Measurements from ENCODE around the gene CWF19L1.
"Not testable (repeated sequence)": the region's sequence is repeated elsewhere in the genome, so short reads cannot be mapped to it uniquely, and the experiment has no call there.

Gene CWF19L1

GRCh38 chr10:100267239-100268104, at the start of gene CWF19L1:
Gene CWF19L1, minus strand, starts transcription at chr10:100267638. Its CDS starts 45 bp downstream, at chr10:100267593.
- peak; percentile 45 for DNase-seq

GRCh38 chr10:100315615-100316014, 48.2 kb upstream of the CWF19L1 start:
- DNase-seq = no peak

DNA sequence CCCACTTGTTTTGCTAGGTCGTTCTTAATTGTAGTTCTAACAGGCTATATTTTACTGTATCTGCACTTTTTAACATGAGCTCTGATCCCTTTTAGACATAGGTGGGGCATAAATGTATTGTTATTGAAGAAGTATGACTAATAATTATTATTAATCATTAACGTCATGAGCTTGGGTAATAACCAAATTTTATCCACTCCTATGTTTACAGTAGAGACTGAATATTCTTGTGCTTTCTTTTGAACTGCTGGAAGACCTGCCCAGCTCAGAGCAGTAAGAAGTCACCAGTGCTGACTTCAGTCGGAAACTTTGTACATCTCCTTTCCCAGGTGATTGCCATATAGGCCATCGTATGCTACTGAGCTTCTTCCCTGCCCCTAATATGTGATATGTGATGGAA, 43.9 kb upstream of the CWF19L1 start:
- DNase-seq = no peak

DNA sequence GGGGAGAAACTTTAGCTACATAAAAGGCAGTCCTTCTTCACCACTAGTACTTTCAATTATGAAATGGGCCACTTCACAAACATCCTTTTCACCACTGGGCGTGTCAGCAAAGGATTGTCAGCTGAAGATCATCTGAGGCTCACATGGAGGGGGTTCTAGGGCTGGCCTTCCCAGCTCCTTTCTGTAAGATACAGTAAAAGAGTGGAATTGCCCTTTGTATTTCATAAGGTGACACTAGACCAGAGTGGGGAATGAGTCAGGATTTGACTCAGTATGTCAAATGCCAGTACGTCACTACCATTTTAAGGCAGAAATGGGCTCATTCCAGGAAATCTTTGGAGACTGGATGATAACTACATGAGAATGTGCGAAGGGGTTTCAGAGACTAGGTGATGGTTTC, 40.2 kb upstream of the CWF19L1 start:
- DNase-seq = no peak

DNA sequence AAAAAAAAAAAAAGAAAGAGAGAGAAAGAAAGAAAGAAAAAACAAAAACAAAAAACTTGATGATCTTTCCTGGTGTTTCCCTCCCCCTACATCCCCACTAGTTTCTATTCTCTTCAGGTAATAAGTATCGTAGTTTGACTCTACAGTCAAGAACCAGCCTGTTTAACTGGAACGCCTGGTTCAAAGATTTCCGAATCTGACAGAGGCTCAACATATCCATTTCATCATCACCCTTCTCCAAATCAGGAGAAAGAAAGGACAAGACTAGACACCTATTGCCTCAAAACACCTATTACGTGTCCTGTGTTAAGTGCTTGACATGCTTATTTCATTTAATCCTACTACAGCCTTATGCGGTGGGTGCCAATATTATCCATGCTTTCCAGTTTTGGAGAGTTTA, 39.4 kb upstream of the CWF19L1 start:
- no peak for DNase-seq

DNA sequence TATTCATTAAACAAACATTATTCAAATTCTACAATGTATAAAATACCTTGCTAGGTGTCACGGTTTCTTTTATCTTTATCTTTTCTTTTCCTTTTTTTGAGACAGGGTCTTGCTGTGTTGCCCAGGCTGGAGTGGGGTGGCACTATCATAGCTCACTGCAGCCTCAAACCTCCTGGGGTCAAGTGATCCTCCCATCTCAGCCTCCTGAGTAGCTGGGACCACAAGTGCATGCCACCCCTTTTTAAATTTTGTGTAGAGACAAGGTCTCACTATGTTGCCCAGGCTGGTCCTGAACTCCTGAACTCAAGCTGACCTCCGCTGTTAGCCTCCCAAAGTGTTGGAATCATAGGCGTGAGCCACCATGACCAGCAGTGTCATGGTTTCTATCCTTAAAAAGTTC, 37.0 kb upstream of the CWF19L1 start:
- DNase-seq = no peak

- DNase-seq = peak; percentile 12
These were observed 36.4 kb upstream of the CWF19L1 start for GRCh38 chr10:100303724-100304319.

GRCh38 chr10:100301123-100301522, 33.7 kb upstream of the CWF19L1 start:
- DNase-seq = not testable (repeated sequence)

DNA sequence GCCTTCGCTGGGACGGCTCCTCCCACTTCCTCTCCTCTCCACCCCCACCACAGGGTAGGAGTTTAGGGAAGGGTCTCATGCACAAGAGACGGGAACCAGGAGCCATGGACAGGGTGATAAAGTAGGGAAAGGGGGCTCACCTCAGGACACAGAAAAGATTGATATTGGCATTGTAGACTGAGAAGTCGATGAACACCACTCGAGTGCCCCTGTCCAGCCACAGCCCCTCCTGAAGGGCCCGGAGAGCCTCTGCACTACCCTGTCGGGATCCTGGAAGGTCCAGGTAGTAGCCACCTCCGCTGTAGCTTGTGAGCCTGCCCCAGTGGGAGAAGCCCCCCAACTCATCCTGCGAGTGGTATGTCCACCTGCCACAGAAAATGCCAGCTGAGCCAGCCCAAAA, 29.8 kb upstream of the CWF19L1 start:
- DNase-seq = no peak

DNA sequence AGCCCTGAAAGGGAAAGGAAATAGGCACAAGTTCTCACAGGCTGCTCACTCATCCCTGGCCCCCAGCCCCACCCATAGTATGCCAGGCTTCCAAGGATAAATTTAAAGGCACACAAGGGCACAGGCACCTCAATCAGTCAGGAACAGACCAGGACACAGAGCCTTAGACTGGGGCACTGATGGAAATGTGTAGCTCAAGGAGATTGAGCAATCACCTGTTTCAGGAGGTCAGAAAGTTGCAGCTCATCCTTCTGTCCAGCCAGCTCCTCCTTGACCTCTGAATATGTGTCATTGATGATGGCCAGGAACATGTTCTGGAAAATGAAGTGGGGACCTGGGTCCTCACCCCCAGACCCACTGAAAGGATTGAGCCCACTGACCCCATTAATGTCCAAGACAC, 25.6 kb upstream of the CWF19L1 start:
- no peak for DNase-seq

- not testable (repeated sequence) for DNase-seq
These were observed 24.9 kb upstream of the CWF19L1 start for GRCh38 chr10:100292300-100292699.

DNA sequence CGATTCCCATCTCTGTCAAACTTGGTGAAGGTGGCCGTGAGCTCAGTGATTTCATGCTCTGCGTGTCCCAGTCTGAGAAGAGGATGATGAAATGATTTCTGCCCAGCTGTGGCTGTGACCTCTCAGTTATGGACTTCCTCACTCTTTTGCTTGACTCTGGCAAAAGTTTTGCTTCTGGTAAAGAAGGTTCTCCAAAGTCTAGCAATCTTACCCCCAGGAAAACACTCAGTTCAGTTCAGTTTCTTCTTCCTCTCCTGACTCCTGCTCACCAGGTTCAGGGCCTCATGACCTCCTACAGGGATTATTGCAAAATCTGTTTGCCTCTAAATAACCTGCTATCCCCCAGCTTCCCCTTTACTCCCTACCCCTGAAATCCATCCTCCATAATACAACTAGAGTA, 23.9 kb upstream of the CWF19L1 start:
- no peak for DNase-seq

DNA sequence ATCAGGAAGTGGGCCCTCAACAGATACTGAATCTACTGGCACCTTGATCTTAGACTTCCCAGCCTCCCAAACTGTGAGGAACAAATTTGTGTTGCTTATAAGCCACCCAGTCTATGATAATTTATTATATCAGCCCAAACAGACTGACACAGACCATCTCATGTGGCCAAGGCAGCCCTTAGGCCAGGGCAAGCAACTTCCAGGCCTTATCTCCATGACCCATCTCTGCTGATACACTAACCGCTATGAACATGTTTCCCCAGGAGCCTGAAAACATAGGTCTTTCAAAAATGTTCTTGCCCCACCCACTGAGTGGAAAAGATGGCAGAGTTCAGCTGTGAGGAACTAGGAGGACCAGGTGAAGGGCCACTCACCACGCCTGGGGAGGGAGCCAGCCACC, 22.2 kb upstream of the CWF19L1 start:
- DNase-seq = no peak

GRCh38 chr10:100288196-100288595, 20.8 kb upstream of the CWF19L1 start:
- DNase-seq = no peak

- no peak for DNase-seq
These were observed 20.3 kb upstream of the CWF19L1 start for GRCh38 chr10:100287756-100288155.

DNA sequence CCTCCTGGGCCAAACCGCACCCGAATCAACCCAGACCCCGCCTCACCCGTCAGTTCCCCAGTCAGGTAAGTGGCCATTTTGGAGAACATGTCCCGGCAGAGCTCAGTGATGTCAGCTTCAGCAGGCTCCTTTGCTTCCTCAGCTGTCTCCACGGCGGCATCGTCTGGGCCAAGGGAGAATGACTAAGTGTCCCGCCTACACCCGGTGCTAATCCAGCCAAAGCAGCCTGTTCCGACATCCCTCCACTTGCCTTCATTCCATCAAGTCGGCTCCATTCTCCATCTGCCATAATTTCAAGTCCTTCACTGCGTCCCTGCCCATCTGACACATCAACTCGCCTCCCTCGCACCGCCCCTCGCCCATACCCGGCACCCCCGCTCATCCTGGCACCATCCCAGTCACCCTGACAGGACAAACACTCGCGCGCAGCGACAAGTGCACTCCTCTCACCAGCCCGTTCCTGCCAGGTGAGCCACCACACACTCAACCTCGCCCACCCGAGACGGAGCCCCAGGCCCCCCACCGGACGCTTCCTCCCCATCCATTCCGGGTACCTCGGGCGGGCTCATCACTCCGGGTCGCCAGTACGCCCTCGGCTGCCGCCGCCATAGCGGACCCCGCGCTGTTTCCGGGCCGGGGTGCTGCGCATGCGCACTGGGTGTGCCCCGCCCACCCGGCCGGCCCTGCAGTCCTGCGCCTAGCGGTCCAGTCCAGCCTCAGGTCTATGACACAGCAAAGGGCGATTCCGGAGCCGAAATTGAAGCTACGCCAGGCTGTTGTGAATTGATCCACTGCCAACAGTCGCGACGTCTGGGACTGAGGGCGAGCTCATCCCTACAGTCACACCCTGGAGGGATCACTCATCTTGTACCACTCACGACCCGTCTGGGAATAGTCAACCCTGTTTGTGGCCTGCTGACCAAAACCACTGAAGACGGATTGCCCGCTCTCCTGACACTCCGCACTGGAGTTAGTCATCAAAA, 18.9 kb upstream of the CWF19L1 start, which contains the start of gene BLOC1S2:
Gene BLOC1S2 (minus strand): TSS at position 630 of the 983 bp plus-strand sequence. CDS start 21 bp downstream, at position 609.
- DNase-seq = peak; percentile 47

GRCh38 chr10:100285326-100285725, 17.9 kb upstream of the CWF19L1 start:
- not testable (repeated sequence) for DNase-seq

DNA sequence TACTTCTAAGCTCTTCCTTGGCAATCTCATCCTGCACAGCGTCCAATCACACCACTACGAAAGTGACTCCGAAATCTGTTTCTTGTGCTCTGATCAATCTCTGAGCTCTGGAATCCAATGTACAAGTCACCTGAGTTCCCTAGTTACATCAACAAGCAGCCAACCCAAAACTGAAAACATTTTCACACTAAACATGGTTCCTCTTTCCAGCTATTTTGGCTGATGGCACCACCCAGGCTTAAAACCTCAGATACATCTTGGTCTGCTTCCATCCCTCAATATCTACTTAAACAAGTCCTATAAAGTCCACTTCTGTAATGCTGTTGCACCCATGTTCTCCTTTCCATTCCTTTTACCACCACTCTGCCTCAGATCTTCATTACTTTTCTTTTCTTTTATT, 15.5 kb upstream of the CWF19L1 start:
- DNase-seq = no peak

DNA sequence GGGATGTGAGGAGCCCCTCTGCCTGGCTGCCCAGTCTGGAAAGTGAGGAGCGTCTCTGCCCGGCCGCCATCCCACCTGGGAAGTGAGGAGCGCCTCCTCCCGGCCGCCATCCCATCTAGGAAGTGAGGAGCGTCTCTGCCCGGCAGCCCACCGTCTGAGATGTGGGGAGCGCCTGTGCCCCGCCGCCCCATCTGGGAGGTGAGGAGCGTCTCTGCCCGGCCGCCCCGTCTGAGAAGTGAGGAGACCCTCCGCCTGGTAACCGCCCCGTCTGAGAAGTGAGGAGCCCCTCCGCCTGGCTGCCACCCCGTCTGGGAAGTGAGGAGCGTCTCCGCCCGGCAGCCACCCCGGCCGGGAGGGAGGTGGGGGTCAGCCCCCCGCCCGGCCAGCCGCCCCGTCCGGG, 9.5 kb upstream of the CWF19L1 start:
- DNase-seq = not testable (repeated sequence)

GRCh38 chr10:100265821-100266485, 1.5 kb downstream of the CWF19L1 start:
- DNase-seq = no peak

GRCh38 chr10:100254191-100254590, 13.2 kb downstream of the CWF19L1 start:
- no peak for DNase-seq

DNA sequence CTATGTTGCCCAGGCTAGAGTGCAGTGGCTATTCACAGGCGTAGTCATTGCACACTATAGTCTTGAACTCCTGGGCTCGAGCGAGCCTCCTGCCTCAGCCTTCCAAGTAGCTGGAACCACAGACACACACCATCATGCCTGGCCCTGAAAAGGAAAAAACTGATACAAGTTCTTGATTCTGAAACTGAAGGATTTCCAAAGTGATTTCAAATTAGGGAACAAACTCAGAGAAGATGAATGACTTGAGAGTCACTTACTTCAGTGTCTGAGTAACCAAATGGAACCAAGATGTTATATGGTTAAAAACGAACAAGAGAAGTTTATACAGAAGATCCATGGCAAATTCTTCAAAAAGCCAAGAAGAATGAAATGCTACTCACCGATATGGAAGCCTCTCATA, 14.4 kb downstream of the CWF19L1 start:
- no peak for DNase-seq

- DNase-seq = no peak
These were observed 18.6 kb downstream of the CWF19L1 start for GRCh38 chr10:100248820-100249219.
